HCT116 (cell line): Measurements from ENCODE around the gene SMARCA2. TPM values are rescaled to one million over a fixed set of nuclear protein-coding genes. Genes with fewer than 3 reads are reported as not detected.

ENCODE experiments used
- ATAC-seq: fragments of 200-7000 bp; cut with Tn5 transposase; 2 replicates; pipeline ENCODE4 v1.9.1; 2020; ENCODE audit warnings: mild to moderate bottlenecking, moderate library complexity
- BruUV-seq: library from RNA; stranded (reverse); fragments of 400-500 nt; replicated peaks from 2 replicates; lab custom pipeline; 2021; lab: Mats Ljungman, UMichigan
- CTCF ChIA-PET: fragments of 300-600 bp; sonication (Branson Sonifier 250); formaldehyde crosslinking; loops from one replicate; lab custom pipeline; 2021; ENCODE audit warnings: antibody characterized with exemption; lab: Charles Lee
- POLR2A ChIA-PET: fragments of 300-600, 350-600 bp; sonication (Branson Sonifier 250); formaldehyde crosslinking; loops from one replicate; lab custom pipeline; 2021; ENCODE audit warnings: antibody characterized with exemption; lab: Charles Lee
- RAD21 ChIA-PET, 2 experiments: fragments of 300-600 bp; sonication (Branson Sonifier 250); formaldehyde crosslinking; loops; one replicate each; lab custom pipeline; 2023; ENCODE audit warnings: low total read pairs in 2 of 2; ENCODE audit not compliant: uncharacterized antibody in 2 of 2, unreplicated experiment in 2 of 2, low non-redundant PET in 1 of 2; lab: Charles Lee
- DNase-seq: peaks from one replicate; pipeline ENCODE4 v3.0.0-alpha.2; 2010; ENCODE audit warnings: low read depth, low spot score
- H2AFZ ChIP-seq: fragments of 200-600 bp; shearing (Covaris generic), sonication (generic); 2 replicates; pipeline ENCODE4 v1.6.1; 2017; ENCODE audit warnings: low read depth, mixed run types, mixed read lengths, antibody characterized with exemption, low read length; ENCODE audit not compliant: poor library complexity, severe bottlenecking
- H3K27ac ChIP-seq: 2 replicates; pipeline ENCODE4 v1.5.1; 2012; ENCODE audit warnings: low read depth, low read length
- H3K27me3 ChIP-seq: fragments of 200-600 bp; sonication (generic); 2 replicates; pipeline ENCODE4 v1.6.1; 2016; ENCODE audit warnings: mixed run types, low read length, mixed read lengths; ENCODE audit not compliant: insufficient read depth
- H3K36me3 ChIP-seq, 2 experiments: fragments of 200-500 bp in 1 of 2; fragments of 200-600 bp in 1 of 2; sonication (Bioruptor generic) in 1 of 2; sonication (generic) in 1 of 2; 2 replicates each; pipeline versions ENCODE4 v1.5.1 to v1.6.1; 2014 to 2016; ENCODE audit warnings: low read length in 2 of 2, inconsistent platforms in 1 of 2, mixed read lengths in 1 of 2, mixed run types in 1 of 2; ENCODE audit not compliant: insufficient read depth in 2 of 2, control insufficient read depth in 1 of 2
- H3K4me1 ChIP-seq, 2 experiments: fragments of 200-600 bp in 1 of 2; sonication (generic) in 1 of 2; 2 replicates each; pipeline versions ENCODE4 v1.5.1 to v1.6.1; 2012 to 2017; ENCODE audit warnings: low read length in 2 of 2, inconsistent platforms in 1 of 2, mild to moderate bottlenecking in 1 of 2, mixed read lengths in 1 of 2, mixed run types in 1 of 2, moderate library complexity in 1 of 2; ENCODE audit not compliant: insufficient read depth in 2 of 2, control insufficient read depth in 1 of 2
- H3K4me2 ChIP-seq: fragments of 200-600 bp; sonication (generic); 2 replicates; pipeline ENCODE4 v1.6.1; 2017; ENCODE audit warnings: mixed run types, low read length, mixed read lengths
- H3K4me3 ChIP-seq, 2 experiments: fragments of 200-600 bp in 1 of 2; sonication (generic) in 1 of 2; replicated peaks in 1 of 2; 2 replicates each; pipeline ENCODE4 v1.5.1; 2011 to 2016; ENCODE audit warnings: low read length in 2 of 2, control low read depth in 1 of 2, low read depth in 1 of 2, mild to moderate bottlenecking in 1 of 2, mixed read lengths in 1 of 2, mixed run types in 1 of 2
- H3K79me2 ChIP-seq: fragments of 200-600 bp; sonication (generic); 2 replicates; pipeline ENCODE4 v1.6.1; 2017; ENCODE audit warnings: mild to moderate bottlenecking, mixed run types, low read length, moderate library complexity, mixed read lengths; ENCODE audit not compliant: insufficient read depth
- H3K9ac ChIP-seq: fragments of 200-600 bp; sonication (generic); 2 replicates; pipeline ENCODE4 v1.6.1; 2016; ENCODE audit warnings: low read length, mixed read lengths
- H3K9me2 ChIP-seq: fragments of 200-600 bp; sonication (generic), shearing (Covaris generic); 2 replicates; pipeline ENCODE4 v1.6.1; 2017; ENCODE audit warnings: mixed run types, mild to moderate bottlenecking, moderate library complexity; ENCODE audit not compliant: insufficient read depth
- H3K9me3 ChIP-seq, 2 experiments: fragments of 200-500 bp in 1 of 2; fragments of 200-600 bp in 1 of 2; sonication (Bioruptor generic) in 1 of 2; sonication (generic) in 1 of 2; 2 replicates each; pipeline ENCODE4 v1.6.1; 2014 to 2017; ENCODE audit warnings: low read length in 2 of 2, mixed read lengths in 2 of 2, inconsistent platforms in 1 of 2, low read depth in 1 of 2, mild to moderate bottlenecking in 1 of 2, mixed run types in 1 of 2, moderate library complexity in 1 of 2; ENCODE audit not compliant: control insufficient read depth in 1 of 2, insufficient read depth in 1 of 2
- H4K20me1 ChIP-seq: fragments of 200-600 bp; sonication (generic), shearing (Covaris generic); 2 replicates; pipeline ENCODE4 v1.6.1; 2017; ENCODE audit warnings: mixed run types, mild to moderate bottlenecking, moderate library complexity; ENCODE audit not compliant: insufficient read depth
- CBX3 ChIP-seq: IDR thresholded peaks from 2 replicates; pipeline ENCODE4 v1.6.1; 2012; ENCODE audit warnings: low read depth
- EZH2phosphoT487 ChIP-seq: fragments of 200-600 bp; IDR thresholded peaks from 2 replicates; pipeline ENCODE4 v1.6.1; 2018; ENCODE audit warnings: antibody characterized with exemption, borderline replicate concordance
- RAD21 ChIP-seq: IDR thresholded peaks from 2 replicates; pipeline ENCODE4 v1.6.1; 2012; ENCODE audit warnings: low read depth, mild to moderate bottlenecking
- SIN3A ChIP-seq: IDR thresholded peaks from 2 replicates; pipeline ENCODE4 v1.6.1; 2012; ENCODE audit warnings: low read depth
- SP1 ChIP-seq: IDR thresholded peaks from 2 replicates; pipeline ENCODE4 v1.6.1; 2012; ENCODE audit warnings: low read depth
- SRF ChIP-seq: IDR thresholded peaks from 2 replicates; pipeline ENCODE4 v1.6.1; 2012; ENCODE audit warnings: low read depth
- TCF7L2 ChIP-seq: IDR thresholded peaks from 2 replicates; pipeline ENCODE4 v1.7.0; 2011; ENCODE audit warnings: borderline replicate concordance, inconsistent platforms; ENCODE audit not compliant: insufficient read depth, insufficient read length; ENCODE audit errors: extremely low read depth
- ZNF274 ChIP-seq: fragments of 200-500 bp; sonication (Bioruptor generic); IDR thresholded peaks from 2 replicates; pipeline ENCODE4 v1.6.1; 2014; ENCODE audit warnings: mild to moderate bottlenecking, low read depth, low read length, inconsistent platforms
- intact Hi-C: fragments of 100-400 bp; cut with micrococcal nuclease; formaldehyde crosslinking; loops from 2 replicates; pipeline ENCODE4 v1.10.0; 2022
- total RNA-seq: library from RNA; stranded (reverse); gene quantifications from one replicate; pipeline ENCODE4 v1.2.1, GENCODE V29; 2021; ENCODE audit not compliant: unreplicated experiment
- TF ChIP-seq, protein P1 (sequence below): IDR thresholded peaks from 2 replicates; pipeline ENCODE4 v1.6.1; 2011; ENCODE audit warnings: mild to moderate bottlenecking, low read length, moderate library complexity; ENCODE audit not compliant: insufficient replicate concordance; ENCODE audit errors: extremely low read depth

SMARCA2 gene
- total RNA-seq, 1 experiment from 2014 or later, result 14.7 TPM

DNA sequence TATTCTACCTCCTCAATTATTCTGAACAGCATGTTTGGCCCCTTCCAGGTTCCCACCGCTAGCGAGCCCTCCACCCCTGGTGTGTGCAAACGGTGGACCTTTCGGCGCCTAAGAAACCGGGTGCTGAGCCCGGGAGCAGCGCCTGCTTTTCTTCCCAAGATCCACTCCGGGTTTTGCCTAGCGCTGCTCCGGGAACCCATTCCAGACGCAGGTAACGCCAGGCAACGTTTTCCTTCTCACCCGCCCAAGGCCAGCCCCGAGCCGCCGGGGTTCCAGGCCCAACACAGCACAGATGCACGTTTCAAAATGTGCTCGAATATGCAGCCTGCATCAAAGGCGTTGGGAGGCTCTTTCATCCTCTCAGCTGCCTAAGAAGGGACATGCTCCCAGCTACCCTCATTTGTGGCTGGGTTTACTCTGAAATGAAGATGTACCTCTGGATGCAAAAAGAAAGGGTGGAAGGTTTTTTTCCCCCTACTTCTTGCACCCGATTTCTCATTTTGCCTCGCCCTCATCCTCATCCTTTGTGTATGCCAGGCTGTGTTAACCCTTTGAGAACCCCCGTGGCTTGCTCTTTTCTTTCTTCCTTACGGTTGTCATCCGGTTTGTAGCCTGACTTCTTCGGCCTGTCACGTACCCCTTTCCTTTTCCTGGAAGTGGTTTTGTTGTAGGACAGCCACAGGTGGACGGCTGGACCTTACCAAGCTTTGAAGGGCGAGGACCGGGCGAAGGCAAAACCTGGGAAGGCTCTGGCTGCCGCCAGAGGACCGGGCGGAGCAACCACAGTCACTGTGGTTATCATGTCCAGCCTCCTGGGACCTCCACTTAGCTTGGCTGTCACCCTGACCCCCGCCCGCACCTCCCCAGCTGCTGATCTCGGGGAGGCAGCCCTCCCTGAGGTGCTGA lies 226.9 kb downstream of the SMARCA2 start (continued):
- TF ChIP-seq, protein P1, sequence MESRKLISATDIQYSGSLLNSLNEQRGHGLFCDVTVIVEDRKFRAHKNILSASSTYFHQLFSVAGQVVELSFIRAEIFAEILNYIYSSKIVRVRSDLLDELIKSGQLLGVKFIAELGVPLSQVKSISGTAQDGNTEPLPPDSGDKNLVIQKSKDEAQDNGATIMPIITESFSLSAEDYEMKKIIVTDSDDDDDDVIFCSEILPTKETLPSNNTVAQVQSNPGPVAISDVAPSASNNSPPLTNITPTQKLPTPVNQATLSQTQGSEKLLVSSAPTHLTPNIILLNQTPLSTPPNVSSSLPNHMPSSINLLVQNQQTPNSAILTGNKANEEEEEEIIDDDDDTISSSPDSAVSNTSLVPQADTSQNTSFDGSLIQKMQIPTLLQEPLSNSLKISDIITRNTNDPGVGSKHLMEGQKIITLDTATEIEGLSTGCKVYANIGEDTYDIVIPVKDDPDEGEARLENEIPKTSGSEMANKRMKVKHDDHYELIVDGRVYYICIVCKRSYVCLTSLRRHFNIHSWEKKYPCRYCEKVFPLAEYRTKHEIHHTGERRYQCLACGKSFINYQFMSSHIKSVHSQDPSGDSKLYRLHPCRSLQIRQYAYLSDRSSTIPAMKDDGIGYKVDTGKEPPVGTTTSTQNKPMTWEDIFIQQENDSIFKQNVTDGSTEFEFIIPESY, result peak; percentile 40
- TF ChIP-seq ZNF274 (no peak), EZH2phosphoT487 (no peak), SIN3A (peak; percentile 67)

DNA sequence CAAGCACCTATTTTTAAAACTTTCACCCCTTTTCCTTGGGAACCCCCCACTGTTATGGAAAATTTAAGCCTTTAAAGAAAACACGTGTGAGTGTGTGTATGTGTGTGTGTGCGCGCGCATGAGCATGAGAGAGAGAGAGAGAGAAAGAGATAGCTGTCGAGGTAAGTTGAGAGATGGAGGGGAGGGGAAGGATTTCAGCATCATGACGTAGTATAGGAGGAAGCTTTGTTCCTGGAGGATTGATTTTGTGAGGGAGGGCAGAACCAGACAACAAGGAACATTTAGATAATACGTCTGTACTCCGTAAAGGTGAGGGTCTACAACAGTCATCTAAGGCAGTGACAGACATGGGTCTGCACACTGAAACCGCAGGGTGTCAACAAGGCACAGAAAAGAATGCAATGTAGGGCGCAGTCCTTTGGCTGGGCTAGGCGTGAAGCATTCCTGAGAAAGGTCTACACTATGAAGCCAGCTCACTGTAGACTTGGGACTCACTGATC lies 227.7 kb downstream of the SMARCA2 start:
- Histone ChIP-seq H3K9me3 (no peaks in the 10 kb centered on the region), H3K9me2 (no peaks in the 10 kb centered on the region), H3K27ac (no peak overlapping the region), H3K9ac (0 out of 2 replicates have a peak overlapping the region, but pooled peaks have one; percentile 56), H3K4me3 (peak overlapping the region; percentile 43 to 54; a peak in 3 of 4 replicates), H3K4me2 (peak overlapping the region; percentile 93), H2AFZ (peak overlapping the region; percentile 88), H3K36me3 (no peaks in the 10 kb centered on the region), H3K79me2 (no peaks in the 10 kb centered on the region), H3K4me1 (peaks cover 0 to 20% of the 10 kb centered on the region in 2 experiments; a peak in 2 of 4 replicates), H3K27me3 (no peaks in the 10 kb centered on the region), H4K20me1 (no peaks in the 10 kb centered on the region)
- DNase-seq, result no peak
- ATAC-seq, result no peak
- ChIA-PET CTCF (no interaction called here), POLR2A (no interaction called here), RAD21 (no interaction called here)
- intact Hi-C loops, result loop anchor here (5.0 to 10.0 kb wide), 2 partner anchors 228 to 599 kb away; partner anchors contain the start of genes PUM3 and SMARCA2
- no TSS peak for BruUV-seq
- TF ChIP-seq SP1 (no peak), TCF7L2 (no peak), RAD21 (no peak), CBX3 (no peak), ZNF274 (no peak), SRF (no peak)
- TF ChIP-seq, protein P1, result no peak
